HG03280 (cell line): ENCODE results near the gene SNTN.
"Not testable (repeated sequence)": the region's sequence is repeated elsewhere in the genome, so short reads cannot be mapped to it uniquely, and the experiment has no call there.

Source experiments
- ATAC-seq: cut with Tn5 transposase; IDR thresholded peaks from one replicate; pipeline ENCODE4 v1.9.1; 2021; ENCODE audit warnings: mild to moderate bottlenecking, moderate library complexity; ENCODE audit not compliant: unreplicated experiment

The SNTN gene

GRCh38 chr3:63652066-63652725 is at the start of gene SNTN:
SNTN (plus strand) TSS chr3:63652675; CDS start chr3:63652688, 13 bp downstream.
- no peak for ATAC-seq

GRCh38 chr3:63607716-63608115 is 44.8 kb upstream of the SNTN start:
- no peak for ATAC-seq

DNA sequence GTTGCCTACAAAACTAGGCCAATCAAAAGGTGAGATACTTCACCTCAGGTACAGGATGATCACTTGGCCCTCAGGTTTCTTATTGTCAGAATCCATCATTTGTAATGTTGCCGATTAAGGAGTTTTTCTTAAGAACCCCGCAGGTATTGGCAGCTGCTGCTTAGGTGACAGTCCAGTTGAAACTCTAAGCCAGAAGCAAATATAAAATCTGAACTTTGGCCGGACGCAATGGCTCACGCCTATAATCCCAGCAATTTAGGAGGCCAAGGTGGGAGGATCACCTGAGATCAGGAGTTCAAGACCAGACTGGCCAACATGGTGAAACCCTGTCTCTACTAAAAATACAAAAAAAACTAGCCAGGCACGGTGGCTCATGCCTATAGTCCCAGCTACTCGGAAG is 43.1 kb upstream of the SNTN start:
- no peak for ATAC-seq

- no peak for ATAC-seq
Observed at GRCh38 chr3:63609834-63610233, 42.6 kb upstream of the SNTN start.

DNA sequence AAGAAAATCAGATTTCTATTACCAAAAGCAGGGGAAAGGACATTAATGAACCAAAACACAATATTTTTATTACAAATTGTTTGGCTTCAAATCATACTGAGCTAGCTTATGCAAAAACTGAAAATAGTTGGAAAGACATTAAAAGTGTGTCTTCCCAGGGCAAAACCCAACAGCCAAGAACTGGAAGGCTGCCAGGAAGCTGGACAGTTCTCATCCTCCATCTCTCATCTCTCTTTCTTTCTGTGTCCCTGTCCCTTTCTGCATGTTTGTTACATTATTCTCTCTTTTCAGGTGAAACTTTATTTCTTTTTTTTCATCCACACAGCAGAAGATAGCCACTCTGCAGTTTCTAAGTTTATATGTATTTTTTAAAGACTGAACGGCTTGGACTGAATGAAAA is 41.1 kb upstream of the SNTN start:
- ATAC-seq = no peak

DNA sequence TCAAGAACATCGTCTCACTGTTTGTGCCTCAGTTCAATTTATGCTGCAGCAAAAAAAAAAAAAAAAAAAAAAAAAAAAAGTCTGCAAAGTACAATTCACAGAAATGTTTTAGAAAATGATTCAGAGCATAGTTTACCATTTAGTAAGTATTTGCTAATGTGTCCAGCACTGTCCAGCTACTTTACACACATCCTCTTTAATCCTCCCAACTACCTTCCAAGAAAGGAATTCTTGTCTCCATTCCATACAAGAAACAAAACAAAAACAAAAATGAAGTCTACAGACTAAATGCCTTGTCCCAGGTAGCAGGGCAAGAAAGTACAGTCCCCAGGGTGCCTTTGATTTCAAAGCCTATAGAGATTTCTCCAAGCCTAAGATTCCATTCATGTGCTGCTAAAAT is 38.9 kb upstream of the SNTN start:
- no peak for ATAC-seq

- ATAC-seq = no peak
Observed at GRCh38 chr3:63617391-63617790, 35.1 kb upstream of the SNTN start.

DNA sequence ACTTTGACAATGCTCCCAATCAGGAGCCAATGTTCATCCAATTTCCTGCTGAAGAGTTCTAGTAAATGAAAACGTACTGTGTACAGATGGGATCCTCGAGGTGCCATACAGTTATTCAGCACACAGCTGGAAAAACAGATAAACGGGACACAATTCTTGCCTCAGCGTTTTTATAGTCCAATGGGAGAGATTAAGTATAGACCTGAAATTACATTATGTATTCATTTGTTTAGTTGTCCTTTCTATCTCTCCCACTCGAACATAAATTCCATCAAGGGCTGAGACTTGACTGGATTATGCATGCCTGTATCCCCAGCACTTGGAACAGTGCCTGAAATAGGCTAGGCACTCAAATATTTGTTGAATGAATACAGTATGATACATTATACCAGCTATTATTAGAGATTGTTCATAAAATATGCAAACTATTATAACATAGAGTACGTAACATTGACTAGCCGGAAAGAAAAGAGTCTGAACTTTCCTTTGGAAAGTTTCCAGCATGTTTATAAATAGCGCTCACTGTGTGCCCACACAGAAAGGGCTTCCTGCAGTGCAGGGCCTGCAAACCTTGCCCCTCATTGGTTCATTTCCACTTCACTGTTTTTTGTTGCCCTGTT is 27.4 kb upstream of the SNTN start:
- no peak for ATAC-seq

DNA sequence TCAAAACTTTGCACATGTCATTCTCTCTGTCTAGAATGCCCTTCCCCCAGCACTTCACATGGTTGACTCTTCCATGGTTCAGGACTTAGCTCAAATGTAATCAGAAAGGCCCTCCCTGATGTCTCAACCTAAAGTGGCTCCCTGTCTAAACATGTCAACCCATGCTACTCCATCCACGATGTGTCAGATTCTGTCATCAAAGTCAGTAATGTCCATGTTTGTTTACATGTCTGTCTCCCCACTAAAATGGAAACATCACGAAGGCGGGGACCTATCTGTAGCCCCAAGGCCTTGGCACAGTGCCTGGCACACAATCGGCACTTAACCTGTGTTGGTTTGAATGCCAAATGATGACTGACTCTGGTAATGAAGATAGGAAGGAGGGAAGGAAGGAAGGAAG is 20.8 kb upstream of the SNTN start:
- no peak for ATAC-seq

DNA sequence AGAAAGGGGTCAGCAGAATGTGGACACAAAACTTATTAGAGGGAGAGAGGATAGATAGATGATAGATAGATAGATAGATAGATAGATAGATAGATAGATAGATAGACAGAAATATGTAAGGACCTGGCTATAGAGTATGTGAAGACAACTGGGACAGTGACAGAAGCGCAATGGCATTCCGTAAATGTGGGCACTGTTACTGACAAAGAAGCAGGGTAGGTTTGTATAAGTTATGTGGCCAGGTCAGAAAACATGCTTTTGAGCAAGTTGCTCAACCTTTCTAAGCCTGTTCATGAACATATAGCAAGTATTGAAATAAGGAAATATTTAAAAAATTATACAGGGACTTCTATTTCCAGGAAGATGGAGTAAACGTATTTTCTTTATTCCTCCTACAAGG is 17.3 kb upstream of the SNTN start:
- ATAC-seq = no peak

- ATAC-seq = no peak
Observed at GRCh38 chr3:63639806-63640205, 12.7 kb upstream of the SNTN start.

GRCh38 chr3:63642488-63642887 is 10.0 kb upstream of the SNTN start:
- ATAC-seq = no peak

GRCh38 chr3:63644212-63644797 is 8.2 kb upstream of the SNTN start:
- no peak for ATAC-seq

DNA sequence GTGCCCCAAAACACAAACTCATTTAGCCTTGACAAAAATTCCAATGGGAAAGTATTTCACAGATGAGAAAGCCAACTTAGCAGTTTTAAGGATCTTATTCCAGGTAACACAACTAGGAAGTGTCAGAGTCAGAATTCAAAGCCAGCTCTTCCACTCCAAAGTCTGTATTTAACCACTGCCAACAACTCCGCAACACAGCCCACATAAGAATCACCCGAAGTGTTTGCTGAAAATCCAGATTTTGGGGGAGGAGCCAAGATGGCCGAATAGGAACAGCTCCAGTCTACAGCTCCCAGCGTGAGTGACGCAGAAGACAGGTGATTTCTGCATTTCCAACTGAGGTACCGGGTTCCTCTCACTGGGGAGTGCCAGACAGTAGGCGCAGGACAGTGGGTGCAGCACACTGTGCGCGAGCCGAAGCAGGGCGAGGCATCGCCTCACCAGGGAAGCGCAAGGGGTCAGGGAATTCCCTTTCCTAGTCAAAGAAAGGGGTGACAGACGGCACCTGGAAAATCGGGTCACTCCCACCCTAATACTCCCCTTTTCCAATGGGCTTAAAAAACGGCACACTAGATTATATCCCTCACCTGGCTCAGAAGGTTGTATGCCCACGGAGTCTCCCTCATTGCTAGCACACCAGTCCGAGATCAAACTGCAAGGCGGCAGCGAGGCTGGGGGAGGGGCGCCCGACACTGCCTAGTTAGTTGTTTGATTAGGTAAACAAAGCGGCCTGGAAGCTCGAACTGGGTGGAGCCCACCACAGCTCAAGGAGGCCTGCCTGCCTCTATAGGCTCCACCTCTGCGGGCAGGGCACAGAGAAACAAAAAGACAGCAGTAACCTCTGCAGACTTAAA is 7.3 kb upstream of the SNTN start:
- not testable (repeated sequence) for ATAC-seq

GRCh38 chr3:63654211-63654610 is 1.7 kb downstream of the SNTN start:
- ATAC-seq = no peak

GRCh38 chr3:63654931-63655330 is 2.5 kb downstream of the SNTN start:
- no peak for ATAC-seq

DNA sequence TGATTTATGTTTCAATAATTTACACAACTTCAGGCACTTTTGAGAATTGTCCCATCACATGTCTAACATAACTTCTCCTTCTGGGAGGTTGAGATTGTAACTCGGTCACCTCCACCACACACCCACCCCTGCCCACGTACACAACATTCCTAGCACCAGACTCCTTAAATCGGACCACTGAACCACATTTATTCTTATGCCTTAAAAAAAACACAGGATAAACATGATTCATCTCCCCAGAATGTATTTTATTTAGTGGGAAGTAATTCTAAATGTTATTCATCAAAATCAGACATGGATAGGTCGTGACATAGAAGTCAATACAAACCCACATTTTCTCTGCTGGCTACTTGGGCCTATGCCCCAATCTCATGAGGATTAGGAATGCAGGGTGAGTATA is 3.0 kb downstream of the SNTN start:
- no peak for ATAC-seq

GRCh38 chr3:63656786-63657185 is 4.3 kb downstream of the SNTN start:
- no peak for ATAC-seq

GRCh38 chr3:63661242-63661641 is 8.8 kb downstream of the SNTN start:
- ATAC-seq = no peak

GRCh38 chr3:63662011-63662410 is 9.5 kb downstream of the SNTN start:
- ATAC-seq = no peak

- no peak for ATAC-seq
Observed at GRCh38 chr3:63662500-63662899, 10.0 kb downstream of the SNTN start.

DNA sequence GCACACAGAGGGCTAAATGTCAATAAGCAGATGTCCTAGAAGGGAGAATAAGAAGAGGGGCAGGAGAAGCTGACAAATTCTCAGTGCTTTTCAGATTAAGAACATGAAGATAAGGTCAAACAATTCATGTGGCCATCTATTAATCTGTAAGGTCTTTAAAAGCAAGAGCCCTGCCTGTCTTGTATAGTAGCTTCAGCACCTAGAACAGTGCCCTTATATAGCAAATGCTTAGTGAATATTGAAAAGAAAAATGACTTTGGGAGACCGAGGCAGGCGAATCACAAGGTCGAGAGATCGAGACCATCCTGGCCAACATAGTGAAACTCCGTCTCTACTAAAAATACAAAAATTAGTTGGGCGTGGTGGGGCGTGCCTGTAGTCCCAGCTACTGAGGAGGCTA is 18.1 kb downstream of the SNTN start:
- ATAC-seq = no peak
